Measurements from ENCODE around the gene R3HDM1. TPM values are rescaled to one million over a fixed set of nuclear protein-coding genes. Genes with fewer than 3 reads are reported as not detected.
A peak's percentile ranks its signal among the peaks of the same experiment; 100 is the strongest.

R3HDM1 gene
- total RNA-seq, 2 experiments from 2014 or later, result 28.7 to 111 TPM

GRCh38 chr2:135743860-135744259 lies 212.6 kb downstream of the R3HDM1 start:
- peaks cover 17% of the 10 kb centered on the region for H3K4me1 ChIP-seq (ENCODE audit: insufficient read depth, low read length, poor library complexity, severe bottlenecking)
- ChIA-PET POLR2A (interaction anchor here (1.0 to 2.5 kb wide), 4 partner anchors 12 to 692 kb away, joined by 3 to 6 read pairs (median 4); partner anchors contain the start of gene RAB3GAP1), CTCF (ENCODE audit: unreplicated experiment) (no interaction called here)
- peaks cover 52% of the 10 kb centered on the region for H3K79me2 ChIP-seq (ENCODE audit: insufficient read depth, low read depth, low read length)
- H2AFZ ChIP-seq (ENCODE audit: low read length), result no peak overlapping the region
- intact Hi-C loops (cut with micrococcal nuclease; ENCODE audit: unreplicated experiment), result loop anchor here (5.0 kb wide), 3 partner anchors 648 to 1007 kb away; partner anchors contain the start of gene RAB3GAP1
- H4K20me1 ChIP-seq (ENCODE audit: insufficient read depth, low read length), result peaks cover 24% of the 10 kb centered on the region
- H3K9me2 ChIP-seq (ENCODE audit: insufficient read depth, low read length), result 0 out of 2 replicates have a peak, but pooled peaks cover 3% of the 10 kb centered on the region
- no peak overlapping the region for H3K27ac ChIP-seq (ENCODE audit: low read depth, low read length, poor library complexity, severe bottlenecking)
- H3K36me3 ChIP-seq (ENCODE audit: insufficient read depth, low read length), result peaks cover 46% of the 10 kb centered on the region
- no peak for DNase-seq (ENCODE audit: low spot score)
- no peak for TF ChIP-seq EZH2phosphoT487 (IDR thresholded peaks at IDR 0.05; ENCODE audit: borderline replicate concordance, low read depth, low read length)
- TF ChIP-seq CTCF (conservative IDR thresholded peaks at IDR 0.05; ENCODE audit: low read length), result no peak
- no TSS peak for BruUV-seq (replicated peaks)
- peak overlapping the region; percentile 95 for H3K4me2 ChIP-seq (ENCODE audit: low read length)
- H3K4me3 ChIP-seq (ENCODE audit: low read depth, low read length, poor library complexity, severe bottlenecking), result peak overlapping the region; percentile 91
- H3K9me3 ChIP-seq (ENCODE audit: low read length), result no peaks in the 10 kb centered on the region

- Histone ChIP-seq H3K27ac (ENCODE audit: low read depth, low read length, poor library complexity, severe bottlenecking) (no peak overlapping the region), H3K4me1 (ENCODE audit: insufficient read depth, low read length, poor library complexity, severe bottlenecking) (peaks cover 17% of the 10 kb centered on the region), H3K79me2 (ENCODE audit: insufficient read depth, low read depth, low read length) (peaks cover 52% of the 10 kb centered on the region), H3K9me3 (ENCODE audit: low read length) (no peaks in the 10 kb centered on the region), H3K9me2 (ENCODE audit: insufficient read depth, low read length) (0 out of 2 replicates have a peak, but pooled peaks cover 3% of the 10 kb centered on the region), H2AFZ (ENCODE audit: low read length) (no peak overlapping the region), H3K4me3 (ENCODE audit: low read depth, low read length, poor library complexity, severe bottlenecking) (peak overlapping the region; percentile 91), H3K36me3 (ENCODE audit: insufficient read depth, low read length) (peaks cover 55% of the 10 kb centered on the region), H4K20me1 (ENCODE audit: insufficient read depth, low read length) (peaks cover 24% of the 10 kb centered on the region), H3K4me2 (ENCODE audit: low read length) (peak overlapping the region; percentile 95)
- no peak for TF ChIP-seq EZH2phosphoT487 (IDR thresholded peaks at IDR 0.05; ENCODE audit: borderline replicate concordance, low read depth, low read length)
- peak; percentile 79 for TF ChIP-seq CTCF (conservative IDR thresholded peaks at IDR 0.05; ENCODE audit: low read length)
- ChIA-PET POLR2A (interaction anchor here (0.6 to 2.5 kb wide), 6 partner anchors 16 to 657 kb away, joined by 3 to 8 read pairs (median 4); no protein-coding TSS in a partner anchor), CTCF (ENCODE audit: unreplicated experiment) (no interaction called here)
- BruUV-seq (replicated peaks), result no TSS peak
- peak; percentile 65 for DNase-seq (ENCODE audit: low spot score)
- intact Hi-C loops (cut with micrococcal nuclease; ENCODE audit: unreplicated experiment), result loop anchor here (5.0 kb wide), 3 partner anchors 647 to 1008 kb away; partner anchors contain the start of gene RAB3GAP1
Measured at GRCh38 chr2:135744760-135745314, 213.6 kb downstream of the R3HDM1 start.

- Histone ChIP-seq H3K9me2 (ENCODE audit: insufficient read depth, low read length) (0 out of 2 replicates have a peak, but pooled peaks cover 3% of the 10 kb centered on the region), H3K79me2 (ENCODE audit: insufficient read depth, low read depth, low read length) (peaks cover 52% of the 10 kb centered on the region), H4K20me1 (ENCODE audit: insufficient read depth, low read length) (peaks cover 24% of the 10 kb centered on the region), H3K4me2 (ENCODE audit: low read length) (no peak overlapping the region), H3K9me3 (ENCODE audit: low read length) (no peaks in the 10 kb centered on the region), H2AFZ (ENCODE audit: low read length) (no peak overlapping the region), H3K36me3 (ENCODE audit: insufficient read depth, low read length) (peaks cover 62% of the 10 kb centered on the region), H3K27ac (ENCODE audit: low read depth, low read length, poor library complexity, severe bottlenecking) (no peak overlapping the region), H3K4me3 (ENCODE audit: low read depth, low read length, poor library complexity, severe bottlenecking) (no peak overlapping the region), H3K4me1 (ENCODE audit: insufficient read depth, low read length, poor library complexity, severe bottlenecking) (peaks cover 17% of the 10 kb centered on the region)
- no peak for DNase-seq (ENCODE audit: low spot score)
- CTCF ChIA-PET (ENCODE audit: unreplicated experiment), result no interaction called here
- TF ChIP-seq EZH2phosphoT487 (IDR thresholded peaks at IDR 0.05; ENCODE audit: borderline replicate concordance, low read depth, low read length), result no peak
- TF ChIP-seq CTCF (conservative IDR thresholded peaks at IDR 0.05; ENCODE audit: low read length), result no peak
- POLR2A ChIA-PET, result interaction anchor here (0.6 to 1.3 kb wide), 3 partner anchors 17 to 757 kb away, joined by 3 to 8 read pairs (median 4); no protein-coding TSS in a partner anchor
- intact Hi-C loops (cut with micrococcal nuclease; ENCODE audit: unreplicated experiment), result no loop called here
- BruUV-seq (replicated peaks), result no TSS peak
Measured at GRCh38 chr2:135745545-135745944, 214.3 kb downstream of the R3HDM1 start.
